Activated CD8-positive, alpha-beta memory T cell treated with anti-CD3 and anti-CD28 coated beads, Interleukin-2, amount 50 U/mL, for 48 hours (primary cell): ENCODE data around the gene RETREG1.
"Not testable (repeated sequence)": the region's sequence is repeated elsewhere in the genome, so short reads cannot be mapped to it uniquely, and the experiment has no call there.

ENCODE experiments used
- DNase-seq: peaks from one replicate; pipeline ENCODE4 v3.0.0-alpha.2; 2020

Gene RETREG1

DNA sequence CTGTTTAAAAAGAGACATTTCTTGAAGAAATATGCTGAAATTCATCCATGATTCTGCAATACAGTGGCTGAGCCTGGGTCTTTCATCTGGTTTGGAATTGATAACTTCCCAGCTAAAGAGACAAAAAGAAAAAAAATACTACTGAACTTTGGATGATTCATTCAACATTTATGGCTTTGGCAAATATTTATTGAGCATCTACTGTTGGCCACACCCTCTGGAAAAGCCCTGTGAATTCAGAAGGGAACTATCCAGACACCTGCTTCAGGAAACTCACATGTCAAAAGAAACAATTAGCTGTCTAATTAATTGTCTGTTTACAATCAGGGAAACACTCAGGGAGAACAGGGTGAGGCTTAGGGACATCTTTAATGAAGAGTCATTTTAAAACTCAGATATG lies 133.4 kb downstream of the RETREG1 start:
- DNase-seq, result no peak

DNA sequence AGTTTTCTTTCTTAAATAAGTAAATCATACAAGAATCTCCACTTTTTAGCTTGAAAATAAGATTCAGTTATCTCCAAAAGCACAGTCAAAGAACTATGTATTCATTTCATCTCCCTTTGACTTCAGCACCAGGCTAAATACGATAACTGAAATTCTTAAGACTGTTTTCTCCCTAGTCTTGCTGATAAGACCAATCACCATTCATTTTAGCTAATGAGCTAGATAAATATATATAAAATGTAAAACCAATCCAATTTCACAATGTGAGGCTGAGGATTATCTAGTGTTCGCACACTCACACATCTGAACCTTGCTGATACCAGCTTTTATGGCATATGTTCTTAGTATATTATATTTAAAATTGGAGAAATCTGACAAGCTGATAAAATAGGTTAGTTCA lies 133.9 kb downstream of the RETREG1 start:
- no peak for DNase-seq

DNA sequence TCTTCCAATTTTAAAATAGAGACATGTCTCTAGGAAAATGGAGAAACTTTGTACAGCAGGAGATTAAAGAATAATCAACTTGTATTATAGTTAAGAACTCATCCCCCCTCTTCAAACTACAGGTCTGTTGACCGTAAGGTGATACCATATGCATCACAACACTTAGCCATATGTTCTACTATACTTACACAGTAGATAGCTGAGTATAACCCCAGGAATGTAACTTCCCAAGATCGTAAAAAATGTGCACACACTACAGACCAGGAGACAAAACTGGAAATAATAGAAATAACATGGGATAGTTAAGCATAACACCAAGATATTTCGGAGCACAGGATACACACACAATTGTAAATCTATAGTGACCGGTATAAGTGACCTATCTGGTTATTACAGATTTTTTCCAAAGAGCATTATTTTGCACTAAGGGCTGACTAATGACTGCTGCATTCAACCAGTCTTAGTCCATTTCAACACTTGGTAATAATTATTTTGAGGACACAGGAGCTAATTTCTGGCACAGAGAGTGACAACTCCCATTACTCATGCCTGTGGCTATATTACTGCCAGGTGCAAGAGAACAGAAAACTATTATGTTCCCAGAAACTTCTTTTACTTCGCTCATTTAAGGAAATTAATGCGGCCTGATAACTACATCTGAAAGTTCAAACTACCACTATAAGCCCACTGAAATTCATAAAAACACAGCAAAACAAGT lies 135.8 kb downstream of the RETREG1 start:
- no peak for DNase-seq

DNA sequence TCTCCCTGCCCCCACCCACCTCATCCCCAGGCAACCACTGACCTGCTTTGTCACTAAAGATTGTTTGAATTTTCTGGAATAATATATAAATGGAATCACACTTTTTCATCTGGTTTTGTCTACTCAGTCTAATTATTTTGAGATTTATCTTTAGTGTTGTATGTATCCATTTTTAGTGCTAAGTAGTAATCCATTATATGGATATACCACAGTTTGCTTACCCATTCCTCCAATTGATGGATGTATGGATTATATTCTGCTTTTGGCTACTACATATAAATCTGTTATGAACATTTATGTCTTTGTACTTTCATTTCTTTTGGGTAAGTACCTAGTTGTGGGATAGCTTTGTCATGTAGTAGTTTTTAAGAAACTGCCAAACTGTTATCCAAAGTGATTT lies 136.7 kb downstream of the RETREG1 start:
- DNase-seq, result no peak

DNA sequence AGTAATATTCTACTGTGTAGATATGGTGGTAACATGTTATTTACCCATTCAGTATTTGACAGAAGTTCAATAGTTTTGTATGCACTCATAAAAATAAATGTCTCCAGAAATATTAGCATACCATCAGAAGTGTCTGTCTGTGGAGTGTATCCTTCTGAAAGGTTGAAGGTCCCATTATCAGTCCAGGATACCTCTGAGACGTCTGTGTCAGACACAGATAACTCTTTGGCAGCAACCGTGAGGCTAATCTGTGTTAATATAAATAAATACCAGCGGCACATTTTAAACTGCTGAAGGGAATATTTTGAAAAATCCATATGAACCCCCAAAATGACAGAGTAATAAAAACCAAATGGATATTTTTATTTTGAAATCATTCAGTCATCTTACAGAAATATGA lies 139.3 kb downstream of the RETREG1 start:
- no peak for DNase-seq

DNA sequence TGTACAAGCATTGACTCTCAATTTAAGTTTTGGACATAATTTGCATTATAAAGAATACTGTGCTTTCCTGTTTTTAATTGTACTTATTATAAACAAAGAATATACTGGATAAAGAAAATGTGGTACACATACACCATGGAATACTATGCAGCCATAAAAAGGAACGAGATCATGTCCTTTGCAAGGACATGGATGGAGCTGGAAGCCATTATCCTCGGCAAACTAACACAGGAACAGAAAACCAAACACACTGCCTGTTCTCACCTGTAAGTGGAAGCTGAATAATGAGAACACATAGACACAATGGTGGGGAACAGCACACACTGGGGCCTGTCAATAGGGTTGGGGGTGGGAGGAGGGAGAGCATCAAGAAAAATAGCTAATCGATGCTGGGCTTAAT lies 140.4 kb downstream of the RETREG1 start:
- not testable (repeated sequence) for DNase-seq

DNA sequence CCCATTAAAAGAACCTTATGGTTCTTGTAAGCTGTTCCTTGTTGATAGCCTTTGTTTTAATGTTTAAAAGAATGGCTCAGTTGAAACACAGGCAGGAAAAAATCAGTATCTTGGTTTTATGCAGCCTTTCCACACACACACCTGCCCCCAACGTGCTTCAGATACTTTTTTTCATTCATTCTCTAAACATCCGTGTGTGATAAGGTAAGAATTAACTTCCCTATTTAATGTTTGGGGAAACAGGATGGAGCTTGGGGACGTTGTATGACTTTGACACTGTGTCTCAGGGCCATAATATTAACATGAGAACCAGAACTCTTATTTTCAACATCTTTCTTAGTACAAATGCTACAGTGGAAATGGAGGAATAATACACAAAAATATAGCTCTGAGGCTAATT lies 145.4 kb downstream of the RETREG1 start:
- DNase-seq, result no peak

DNA sequence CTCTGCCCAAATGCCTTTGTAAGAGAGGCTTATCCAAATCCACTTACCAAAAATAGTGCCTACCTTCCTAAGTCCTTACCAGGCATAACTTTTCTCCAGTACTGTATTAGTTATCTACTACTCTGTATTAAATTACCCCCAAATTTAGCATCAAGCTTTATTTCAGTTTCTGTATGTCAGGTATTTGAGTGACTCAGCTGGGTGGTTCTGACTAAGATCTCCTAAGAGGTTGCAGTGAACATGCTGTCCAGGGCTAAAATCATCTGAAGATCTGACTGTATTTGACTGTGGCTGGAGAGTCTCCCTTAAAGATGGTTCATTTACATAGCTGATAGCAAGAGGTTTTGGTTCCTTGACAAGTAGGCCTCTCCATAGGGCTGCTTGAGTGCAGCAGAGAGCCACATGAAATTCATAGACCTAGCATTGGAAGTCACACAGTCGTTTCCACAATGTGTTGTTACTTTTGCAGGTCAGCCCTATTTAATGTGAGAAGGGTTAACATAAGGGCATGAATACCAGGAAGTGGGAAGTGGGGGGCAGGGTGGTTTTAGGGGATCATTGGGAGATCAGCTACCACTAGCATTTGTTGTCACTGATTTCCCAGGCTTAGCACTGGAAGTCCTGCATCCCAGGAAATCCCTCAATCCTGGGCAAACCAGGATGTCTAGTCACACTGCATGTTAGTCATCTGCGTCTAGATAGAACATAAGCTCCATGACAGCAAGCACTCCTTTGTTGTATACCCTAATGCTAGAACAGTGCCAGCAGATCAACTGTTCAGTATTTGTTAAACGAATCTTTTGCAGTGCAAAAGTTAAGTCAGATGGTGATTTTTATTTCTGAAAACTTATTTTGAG lies 149.2 kb downstream of the RETREG1 start:
- DNase-seq, result no peak

DNA sequence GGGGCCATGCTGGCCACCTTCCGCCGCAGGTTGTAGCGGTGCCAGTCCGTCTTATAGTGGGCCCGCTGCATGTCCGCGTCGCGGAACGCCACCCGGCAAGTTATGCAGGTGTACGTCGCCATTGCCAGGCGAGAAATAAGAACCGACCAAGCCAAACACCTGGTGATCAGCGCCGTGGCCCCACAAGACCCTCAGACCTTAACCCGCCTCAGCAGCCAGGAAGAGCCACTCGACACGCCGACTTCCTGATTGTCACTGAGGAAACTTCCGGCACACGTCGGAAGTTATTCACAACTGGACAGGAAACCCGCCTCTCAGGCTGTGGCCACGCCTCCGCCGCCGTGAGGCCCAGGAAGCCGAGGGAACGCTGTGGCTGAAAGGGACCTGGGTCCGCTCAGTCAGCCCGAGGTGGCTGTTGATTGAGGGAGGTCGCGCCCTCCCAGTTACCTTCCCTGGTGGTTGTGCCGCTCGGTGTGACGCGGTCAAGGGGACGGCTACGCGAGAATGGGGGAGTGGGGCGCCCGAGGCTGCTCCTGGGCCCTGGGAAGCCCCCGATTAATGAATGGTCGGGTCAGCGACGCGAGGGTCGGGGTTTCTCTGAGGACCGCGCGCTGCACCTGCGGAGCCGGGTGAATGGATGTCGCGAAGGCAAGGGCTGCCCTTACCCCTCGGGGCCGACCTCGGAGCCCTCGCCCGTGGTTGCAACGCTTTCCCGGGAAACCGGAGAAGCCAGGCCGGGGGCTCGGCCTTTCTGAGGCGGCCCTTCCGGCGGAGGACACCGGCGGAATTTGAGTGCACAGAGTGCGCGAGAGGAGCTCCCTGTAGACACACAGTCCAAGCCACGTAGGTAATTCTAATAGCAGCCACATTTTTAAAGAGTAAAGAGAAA lies 151.0 kb downstream of the RETREG1 start, which contains the start of gene ZNF622:
ZNF622 (minus strand) TSS at position 257 of the 889 bp plus-strand sequence; CDS start at position 122, 135 bp downstream.
- peak; percentile 92 for DNase-seq

DNA sequence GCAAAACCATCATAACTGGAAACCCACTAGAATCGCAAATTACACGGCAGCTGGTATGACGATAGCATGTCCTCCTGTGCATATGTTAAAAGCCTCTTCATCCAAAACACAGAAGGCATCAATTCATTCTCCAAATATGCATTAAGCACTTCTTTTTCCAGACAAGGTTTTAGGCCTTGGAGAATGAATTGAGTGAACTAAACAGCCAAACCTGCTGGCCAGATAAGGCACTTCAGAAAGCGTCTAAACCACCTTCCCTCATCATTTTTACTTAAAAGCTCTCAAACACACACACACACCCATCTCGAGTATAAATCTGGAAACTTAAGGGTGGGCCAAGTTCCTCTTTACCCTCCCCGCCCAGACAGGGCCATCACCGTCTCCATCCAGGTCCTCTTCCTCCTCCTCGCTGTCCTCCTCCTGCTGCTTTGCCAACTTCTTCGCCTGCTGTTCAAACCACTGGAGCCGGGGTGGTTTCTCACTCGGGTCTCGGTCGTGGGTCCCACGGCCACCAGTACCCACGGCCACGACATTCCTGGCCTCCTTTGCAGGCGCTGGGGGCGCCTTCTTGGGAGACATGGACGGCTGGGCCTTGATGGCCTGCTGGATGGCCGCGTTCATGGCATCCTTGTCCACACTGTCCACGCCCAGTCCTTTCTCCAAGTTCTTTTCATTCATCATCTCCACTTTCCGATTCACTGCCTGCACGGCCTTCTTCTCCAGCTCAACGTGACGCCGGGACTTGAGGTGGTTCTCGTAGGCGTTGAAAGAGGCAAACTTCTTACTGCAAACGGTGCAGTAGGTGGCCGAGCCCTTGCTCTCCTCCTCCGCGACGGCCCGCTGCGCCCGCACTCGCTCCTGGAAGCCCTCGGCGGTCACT lies 151.9 kb downstream of the RETREG1 start:
- no peak for DNase-seq

DNA sequence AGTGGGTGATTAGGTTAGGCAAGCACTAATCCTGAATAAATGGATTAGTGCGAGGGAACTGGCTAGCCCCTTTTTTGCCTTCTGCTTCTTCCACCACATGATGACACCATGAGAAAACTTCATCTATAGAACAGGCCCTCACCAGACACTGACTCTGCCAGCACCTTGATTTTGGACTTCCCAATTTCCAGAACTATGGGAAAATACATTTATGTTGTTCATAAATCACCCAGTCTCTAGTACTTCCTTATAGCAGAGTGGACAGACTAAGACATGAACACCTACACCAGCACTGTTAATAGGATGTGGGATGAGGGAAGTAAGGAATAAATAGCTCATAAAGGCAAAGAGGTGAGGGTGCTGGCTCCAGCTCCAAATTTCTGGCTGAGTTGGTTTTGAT lies 152.6 kb downstream of the RETREG1 start:
- DNase-seq, result no peak

DNA sequence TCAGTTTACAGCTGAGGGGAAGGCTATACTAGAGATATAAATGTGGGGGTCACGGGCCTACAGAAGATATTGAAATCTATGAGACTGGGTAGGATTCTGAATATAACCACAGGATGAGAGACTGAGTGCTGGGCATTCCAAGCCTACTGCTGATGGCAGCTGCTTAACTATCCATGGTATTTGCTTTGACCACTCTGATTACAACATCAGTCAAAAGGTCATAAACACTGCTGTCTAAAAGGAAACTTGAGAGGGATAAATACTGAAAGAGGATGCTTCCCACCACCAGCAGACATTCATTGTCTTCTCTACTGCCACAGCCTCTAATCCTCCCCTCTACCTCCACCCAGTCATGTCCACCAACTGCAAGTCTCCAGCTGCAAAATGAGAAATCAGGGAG lies 155.0 kb downstream of the RETREG1 start:
- no peak for DNase-seq

DNA sequence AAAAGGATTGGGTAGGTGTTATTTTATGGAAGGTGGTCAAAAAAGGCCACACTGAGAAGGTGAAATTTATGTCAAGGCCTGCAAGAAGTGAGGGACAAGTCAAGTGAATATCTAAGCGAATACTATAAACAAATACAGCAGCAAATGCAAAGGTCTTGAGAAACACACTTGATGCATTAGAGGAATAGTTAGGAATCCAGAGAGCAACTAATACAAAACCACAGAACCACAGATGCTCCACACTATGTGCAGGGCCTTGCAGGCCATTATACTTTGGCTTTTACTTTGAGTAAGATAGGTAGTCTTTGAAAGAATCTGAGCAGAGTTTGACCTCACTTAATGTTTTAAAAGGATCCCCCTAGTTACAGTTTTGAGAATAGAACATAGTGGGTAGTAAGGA lies 155.8 kb downstream of the RETREG1 start:
- no peak for DNase-seq

DNA sequence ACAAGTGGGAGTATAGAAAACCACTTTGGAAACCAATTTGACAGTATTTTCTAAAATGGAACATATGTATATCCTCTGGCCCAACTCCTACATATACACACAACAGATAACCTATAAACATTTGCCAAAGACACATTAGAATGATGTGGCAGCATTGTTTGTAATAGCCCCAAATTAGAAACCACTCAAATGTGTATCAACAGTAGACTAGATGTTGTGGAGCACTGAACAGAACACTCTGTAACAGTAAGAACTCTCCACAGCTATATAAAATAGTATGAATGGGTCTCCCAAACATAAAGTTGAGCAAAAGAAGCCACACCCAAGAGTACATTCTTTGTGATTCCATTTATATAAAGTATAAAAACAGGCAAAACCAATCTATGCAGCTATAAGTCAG lies 157.3 kb downstream of the RETREG1 start:
- no peak for DNase-seq

DNA sequence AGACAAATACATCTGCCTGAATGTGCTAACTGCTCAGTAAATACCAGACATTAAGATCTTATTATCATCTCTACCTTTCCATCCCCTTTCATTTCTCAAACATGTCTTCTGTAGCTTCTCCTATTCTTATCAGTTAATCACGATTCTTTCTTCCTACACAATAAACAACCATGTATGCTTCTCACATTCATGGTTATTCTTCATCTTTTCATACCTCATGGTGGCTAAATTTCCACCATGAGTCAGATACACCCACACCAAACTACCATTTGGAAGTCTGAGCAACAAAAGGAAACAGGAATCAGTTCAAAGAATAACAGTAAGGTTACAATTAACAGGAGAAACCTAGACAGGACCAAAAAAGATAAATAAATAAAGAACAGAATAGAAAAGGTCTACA lies 158.9 kb downstream of the RETREG1 start:
- no peak for DNase-seq

DNA sequence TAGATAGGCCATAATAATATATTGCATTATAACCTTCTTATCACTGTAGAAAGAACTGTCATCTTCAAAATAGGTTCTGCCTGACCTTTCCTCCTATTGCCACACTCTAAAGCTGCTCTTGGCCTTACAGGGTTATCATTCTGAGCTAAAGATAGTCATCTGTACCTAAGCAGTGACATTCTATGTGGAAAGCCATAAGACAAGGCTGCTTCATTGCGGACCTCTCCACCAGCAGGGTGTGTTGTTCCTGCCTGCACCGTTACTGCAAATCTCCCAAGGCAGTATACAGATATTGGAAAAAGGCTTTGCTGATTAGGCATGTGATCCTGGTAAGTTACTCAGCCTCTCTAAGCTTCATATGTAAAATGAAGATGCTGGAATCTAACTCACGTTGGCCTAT lies 159.3 kb downstream of the RETREG1 start:
- DNase-seq, result no peak

DNA sequence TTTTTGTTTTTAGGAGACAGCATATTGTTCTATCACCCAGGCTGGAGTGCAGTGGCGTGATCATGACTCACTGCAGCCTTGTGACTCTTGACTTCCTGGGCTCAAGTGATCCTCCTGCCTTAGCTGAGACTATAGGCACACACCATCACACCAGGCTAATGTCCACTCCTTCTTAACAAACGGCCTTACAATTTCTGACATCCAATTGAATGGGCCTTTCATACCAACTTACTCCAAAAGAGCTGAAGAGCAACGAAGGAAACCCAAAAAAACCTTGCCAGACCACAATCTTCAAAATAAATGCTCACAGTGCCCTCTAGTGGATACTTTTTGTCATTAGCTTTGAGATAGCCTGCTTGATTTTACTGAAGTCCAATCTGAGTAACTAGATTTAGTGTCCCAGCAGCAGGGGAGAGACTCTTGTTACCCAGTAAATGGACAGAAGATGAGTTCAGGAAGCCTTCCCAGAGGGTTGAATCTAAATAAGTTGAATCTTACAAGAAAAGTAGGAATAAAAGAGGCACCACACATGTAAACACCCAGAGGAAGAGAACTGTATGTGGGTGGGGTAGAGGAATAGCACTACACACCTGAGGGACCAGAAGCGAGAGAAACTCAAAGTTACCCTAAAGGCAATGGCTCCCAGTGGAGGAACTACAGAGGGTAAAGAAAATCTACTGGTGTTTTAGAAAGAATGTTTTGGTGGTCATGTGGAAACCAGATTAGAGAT lies 160.5 kb downstream of the RETREG1 start:
- DNase-seq, result no peak

DNA sequence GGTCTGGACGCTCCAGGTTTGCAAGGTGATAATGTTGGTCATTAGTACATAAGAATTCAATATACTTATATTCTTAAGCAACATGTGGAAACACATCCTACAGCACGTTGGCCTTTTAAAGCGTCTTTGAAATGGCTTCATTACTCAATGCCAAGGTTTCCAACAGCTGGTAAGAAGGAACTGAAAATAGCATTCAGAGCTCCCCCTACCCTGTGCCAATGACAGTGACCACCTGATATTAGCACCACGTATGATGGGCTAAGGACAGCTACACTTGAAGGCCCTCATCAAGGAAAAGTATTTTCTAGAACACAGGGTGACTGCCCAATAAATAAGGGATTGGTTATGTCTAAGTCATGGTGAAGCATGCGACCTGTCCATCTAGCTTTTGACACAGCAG lies 161.1 kb downstream of the RETREG1 start:
- DNase-seq, result no peak

DNA sequence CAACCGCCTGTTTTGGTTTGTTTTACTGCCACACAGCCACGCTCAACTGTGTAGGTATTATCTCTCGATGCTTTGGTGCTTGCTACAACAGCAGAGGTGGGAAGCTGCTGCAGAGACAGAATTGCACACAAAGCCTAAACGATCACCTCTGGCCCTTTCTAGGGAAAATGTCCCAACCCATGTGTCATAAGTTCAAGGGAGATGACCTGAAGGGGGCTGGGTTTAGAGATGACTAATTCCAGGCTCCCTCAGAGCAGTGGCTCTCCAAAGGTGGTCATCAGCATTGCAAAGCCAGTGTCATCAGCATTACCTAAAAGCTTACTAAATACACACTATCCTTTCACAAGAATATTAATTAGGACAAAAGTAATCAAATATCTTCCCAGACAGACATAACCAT lies 162.1 kb downstream of the RETREG1 start:
- no peak for DNase-seq

DNA sequence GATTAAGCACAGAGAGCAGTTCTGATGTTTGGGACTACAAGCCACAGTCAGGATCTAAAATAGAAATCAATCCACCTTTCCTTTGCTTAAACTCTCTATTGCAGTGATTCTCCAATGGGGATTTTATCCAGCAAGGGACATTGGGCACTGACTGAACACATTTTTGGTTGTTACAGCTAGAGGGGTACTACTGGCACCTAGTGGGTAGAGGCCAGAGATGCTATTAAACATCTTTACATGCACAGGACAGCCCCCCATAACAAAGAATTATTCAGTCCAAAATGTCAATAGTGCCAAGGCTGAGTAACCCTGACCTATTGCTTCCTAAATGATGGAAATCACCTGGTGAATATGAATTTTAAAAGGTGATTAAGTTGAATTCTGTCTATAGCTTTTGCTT lies 163.2 kb downstream of the RETREG1 start:
- no peak for DNase-seq

DNA sequence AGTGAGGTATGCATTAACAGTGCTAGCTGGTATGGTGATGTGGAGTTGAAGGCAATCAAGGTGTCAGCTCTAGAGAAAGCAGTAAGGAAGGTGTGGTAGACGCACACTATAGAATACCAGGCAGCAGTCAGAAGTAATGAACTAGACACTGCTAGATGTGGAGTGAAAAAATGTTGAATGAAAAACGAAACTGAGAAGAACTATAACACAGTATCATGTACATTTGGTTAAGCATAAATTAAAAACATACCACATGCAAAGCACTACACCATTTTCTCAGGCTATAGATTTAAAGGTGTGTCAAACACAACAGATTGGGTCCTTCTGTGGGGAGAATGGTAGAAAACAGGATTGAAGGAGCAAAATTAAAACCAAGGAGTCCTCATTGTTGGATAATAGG lies 166.6 kb downstream of the RETREG1 start:
- no peak for DNase-seq

DNA sequence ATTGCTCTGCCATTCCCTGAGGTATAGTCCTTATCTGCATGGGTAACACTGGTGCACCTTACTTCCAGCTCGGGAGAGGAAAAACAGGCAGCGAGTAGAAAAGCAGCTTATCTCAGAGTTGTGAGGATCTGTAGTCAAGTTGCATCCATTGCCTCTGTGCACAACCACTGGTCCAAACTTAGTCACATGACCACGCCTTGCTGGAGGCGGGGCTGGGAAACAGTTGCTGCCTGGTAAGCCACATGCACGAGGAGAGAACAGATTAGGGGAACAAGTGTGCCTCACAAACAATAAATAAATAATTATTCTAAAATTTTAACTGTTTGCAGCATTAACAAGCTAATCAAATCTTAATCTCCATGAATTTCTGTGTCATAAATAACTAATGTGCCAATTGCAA lies 169.8 kb downstream of the RETREG1 start:
- no peak for DNase-seq
